ENCODE measurements around the gene AFAP1L2. TPM values are rescaled to one million over a fixed set of nuclear protein-coding genes. Genes with fewer than 3 reads are reported as not detected.
A peak's percentile ranks its signal among the peaks of the same experiment; 100 is the strongest.
"Not testable (repeated sequence)": the region's sequence is repeated elsewhere in the genome, so short reads cannot be mapped to it uniquely, and the experiment has no call there.

The AFAP1L2 gene
- total RNA-seq, 1 donor from 2014 or later: 24.0 TPM

DNA sequence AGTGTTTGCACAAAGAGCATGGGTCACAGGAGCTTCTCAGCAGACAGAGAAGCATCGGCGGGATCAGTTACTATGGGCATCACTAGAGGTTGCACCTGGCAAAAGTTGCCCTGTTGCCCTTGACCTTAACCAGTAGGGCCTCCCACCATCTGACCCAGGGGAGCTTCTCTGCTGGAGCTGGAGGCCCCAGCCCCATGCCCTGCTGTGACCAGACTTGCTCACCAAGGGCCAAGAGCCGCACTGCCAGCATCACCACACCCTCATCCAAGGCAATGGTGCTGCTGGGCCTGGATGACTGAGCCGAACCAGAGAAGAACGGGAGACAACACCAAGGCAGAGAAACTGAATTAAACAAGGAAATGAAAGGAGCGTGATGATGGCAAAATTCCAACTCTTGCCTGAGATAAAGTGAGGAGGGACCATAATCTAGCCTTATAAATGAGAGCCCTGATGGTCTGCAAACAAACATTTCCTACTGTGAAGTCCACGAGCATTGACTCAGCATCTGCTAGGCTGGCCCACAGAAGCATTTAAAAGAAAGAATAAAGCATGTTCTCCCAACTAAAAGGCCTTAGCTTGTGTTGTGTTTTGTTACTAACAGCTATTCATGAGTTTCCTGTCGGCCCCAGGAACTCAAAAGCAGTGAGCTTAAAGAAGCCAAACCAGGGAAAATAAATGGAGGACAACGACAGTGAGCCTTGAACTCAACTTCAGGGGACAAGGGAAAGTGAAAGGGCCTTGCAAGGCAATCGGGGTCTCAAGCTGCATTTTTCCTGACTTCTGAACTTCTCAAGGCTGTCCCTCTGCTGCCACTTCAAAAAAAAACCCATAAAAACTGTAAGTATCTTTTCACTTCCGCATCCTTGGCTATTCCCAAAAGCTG, 60.4 kb downstream of the AFAP1L2 start:
- Histone ChIP-seq H3K36me3 (ENCODE audit: control insufficient read depth in 3 of 3, insufficient read depth in 3 of 3, low read length in 3 of 3) (no peaks in the 10 kb centered on the region), H3K9me3 (ENCODE audit: control insufficient read depth in 3 of 3, low read length in 3 of 3) (no peaks in the 10 kb centered on the region), H3K4me1 (ENCODE audit: control insufficient read depth in 3 of 3, insufficient read depth in 3 of 3, low read length in 3 of 3) (peaks cover 2 to 13% (median 7%) of the 10 kb centered on the region in 3 donors), H3K9ac (ENCODE audit: low read depth in 1 of 3, low read length in 3 of 3) (no peak overlapping the region), H3K4me3 (ENCODE audit: low read length in 3 of 3) (no peak overlapping the region), H3K27me3 (ENCODE audit: control insufficient read depth in 3 of 3, insufficient read depth in 3 of 3, low read length in 3 of 3) (no peaks in the 10 kb centered on the region), H3K27ac (ENCODE audit: low read depth, low read length) (peak overlapping the region; percentile 54)

DNA sequence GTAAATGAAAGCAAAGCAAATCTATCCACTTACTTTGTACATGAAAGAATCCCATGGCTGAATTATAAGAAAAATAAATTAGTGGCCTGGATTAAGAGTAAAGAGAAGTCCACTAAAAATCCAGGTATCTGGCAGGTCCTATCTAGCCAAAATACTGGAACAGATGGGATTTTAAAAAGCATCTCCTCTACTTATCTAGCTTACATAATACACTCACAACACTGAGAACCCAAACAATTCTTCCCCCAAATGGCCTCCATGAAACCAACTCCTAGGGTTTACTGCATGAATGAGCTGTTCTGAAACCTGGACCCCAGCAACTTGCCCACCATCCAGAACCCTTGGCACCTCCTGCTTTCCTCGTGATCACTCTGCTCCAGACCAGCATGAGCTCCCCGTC, 61.3 kb downstream of the AFAP1L2 start:
- no peaks in the 10 kb centered on the region for H3K36me3 ChIP-seq (ENCODE audit: control insufficient read depth in 3 of 3, insufficient read depth in 3 of 3, low read length in 3 of 3)
- H3K4me1 ChIP-seq (ENCODE audit: control insufficient read depth in 3 of 3, insufficient read depth in 3 of 3, low read length in 3 of 3): peaks cover 2 to 13% (median 7%) of the 10 kb centered on the region in 3 donors
- no peaks in the 10 kb centered on the region for H3K27me3 ChIP-seq (ENCODE audit: control insufficient read depth in 3 of 3, insufficient read depth in 3 of 3, low read length in 3 of 3)
- no peak overlapping the region for H3K4me3 ChIP-seq (ENCODE audit: low read length in 3 of 3)
- H3K9ac ChIP-seq (ENCODE audit: low read depth in 1 of 3, low read length in 3 of 3): no peak overlapping the region
- no peaks in the 10 kb centered on the region for H3K9me3 ChIP-seq (ENCODE audit: control insufficient read depth in 3 of 3, low read length in 3 of 3)
- no peak overlapping the region for H3K27ac ChIP-seq (ENCODE audit: low read depth, low read length)

DNA sequence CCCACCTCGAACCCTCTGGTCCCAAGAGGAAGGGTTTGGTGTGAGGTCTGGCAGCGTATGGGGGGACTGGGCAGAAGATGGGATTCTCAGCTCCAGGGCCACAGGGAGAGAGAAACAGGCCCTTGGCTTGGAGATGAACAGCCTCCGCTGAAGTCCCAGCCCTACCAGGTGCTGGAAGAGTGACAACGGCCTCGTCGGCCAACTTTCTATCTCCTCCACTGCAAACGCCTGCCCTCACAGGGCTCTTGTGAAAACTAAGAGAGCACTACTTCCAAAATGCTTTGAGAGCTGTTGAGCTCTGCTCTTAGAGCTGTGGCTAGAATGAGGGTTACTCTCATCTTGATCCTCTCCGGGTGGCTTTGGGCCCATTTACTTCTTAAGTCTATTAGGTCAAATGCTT, 63.5 kb downstream of the AFAP1L2 start:
- Histone ChIP-seq H3K27ac (ENCODE audit: low read depth, low read length) (no peak overlapping the region), H3K36me3 (ENCODE audit: control insufficient read depth in 3 of 3, insufficient read depth in 3 of 3, low read length in 3 of 3) (no peaks in the 10 kb centered on the region), H3K4me1 (ENCODE audit: control insufficient read depth in 3 of 3, insufficient read depth in 3 of 3, low read length in 3 of 3) (peaks cover 2 to 19% (median 17%) of the 10 kb centered on the region in 3 donors)

GRCh38 chr10:114337510-114338462, 66.5 kb downstream of the AFAP1L2 start:
- H3K9me3 ChIP-seq (ENCODE audit: control insufficient read depth in 3 of 3, low read length in 3 of 3): no peaks in the 10 kb centered on the region
- H3K4me1 ChIP-seq (ENCODE audit: control insufficient read depth in 3 of 3, insufficient read depth in 3 of 3, low read length in 3 of 3): peaks cover 6 to 26% (median 15%) of the 10 kb centered on the region in 3 donors
- H3K27ac ChIP-seq (ENCODE audit: low read depth, low read length): no peak overlapping the region
- H3K27me3 ChIP-seq (ENCODE audit: control insufficient read depth in 3 of 3, insufficient read depth in 3 of 3, low read length in 3 of 3): no peaks in the 10 kb centered on the region
- H3K36me3 ChIP-seq (ENCODE audit: control insufficient read depth in 3 of 3, insufficient read depth in 3 of 3, low read length in 3 of 3): no peaks in the 10 kb centered on the region
- no peak overlapping the region for H3K4me3 ChIP-seq (ENCODE audit: low read length in 3 of 3)
- no peak overlapping the region for H3K9ac ChIP-seq (ENCODE audit: low read depth in 1 of 3, low read length in 3 of 3)

More for the DNA sequence above, 63.5 kb downstream of the AFAP1L2 start:
- no peaks in the 10 kb centered on the region for H3K9me3 ChIP-seq (ENCODE audit: control insufficient read depth in 3 of 3, low read length in 3 of 3)
- H3K27me3 ChIP-seq (ENCODE audit: control insufficient read depth in 3 of 3, insufficient read depth in 3 of 3, low read length in 3 of 3): no peaks in the 10 kb centered on the region
- no peak overlapping the region for H3K4me3 ChIP-seq (ENCODE audit: low read length in 3 of 3)
- no peak overlapping the region for H3K9ac ChIP-seq (ENCODE audit: low read depth in 1 of 3, low read length in 3 of 3)

GRCh38 chr10:114336823-114337509, 67.3 kb downstream of the AFAP1L2 start:
- Histone ChIP-seq H3K27ac (ENCODE audit: low read depth, low read length) (no peak overlapping the region), H3K4me1 (ENCODE audit: control insufficient read depth in 3 of 3, insufficient read depth in 3 of 3, low read length in 3 of 3) (peaks cover 10 to 26% (median 21%) of the 10 kb centered on the region in 3 donors), H3K4me3 (ENCODE audit: low read length in 3 of 3) (no peak overlapping the region), H3K9ac (ENCODE audit: low read depth in 1 of 3, low read length in 3 of 3) (no peak overlapping the region), H3K9me3 (ENCODE audit: control insufficient read depth in 3 of 3, low read length in 3 of 3) (no peaks in the 10 kb centered on the region), H3K27me3 (ENCODE audit: control insufficient read depth in 3 of 3, insufficient read depth in 3 of 3, low read length in 3 of 3) (no peaks in the 10 kb centered on the region), H3K36me3 (ENCODE audit: control insufficient read depth in 3 of 3, insufficient read depth in 3 of 3, low read length in 3 of 3) (no peaks in the 10 kb centered on the region)

- Histone ChIP-seq H3K9me3 (ENCODE audit: control insufficient read depth in 3 of 3, low read length in 3 of 3) (no peaks in the 10 kb centered on the region), H3K4me1 (ENCODE audit: control insufficient read depth in 3 of 3, insufficient read depth in 3 of 3, low read length in 3 of 3) (peaks cover 8 to 26% (median 26%) of the 10 kb centered on the region in 3 donors), H3K4me3 (ENCODE audit: low read length in 3 of 3) (no peak overlapping the region), H3K27me3 (ENCODE audit: control insufficient read depth in 3 of 3, insufficient read depth in 3 of 3, low read length in 3 of 3) (no peaks in the 10 kb centered on the region), H3K9ac (ENCODE audit: low read depth in 1 of 3, low read length in 3 of 3) (no peak overlapping the region), H3K36me3 (ENCODE audit: control insufficient read depth in 3 of 3, insufficient read depth in 3 of 3, low read length in 3 of 3) (peaks cover 0 to 2% (median 0%) of the 10 kb centered on the region in 3 donors), H3K27ac (ENCODE audit: low read depth, low read length) (no peak overlapping the region)
These were observed 68.7 kb downstream of the AFAP1L2 start for GRCh38 chr10:114335614-114336013.

DNA sequence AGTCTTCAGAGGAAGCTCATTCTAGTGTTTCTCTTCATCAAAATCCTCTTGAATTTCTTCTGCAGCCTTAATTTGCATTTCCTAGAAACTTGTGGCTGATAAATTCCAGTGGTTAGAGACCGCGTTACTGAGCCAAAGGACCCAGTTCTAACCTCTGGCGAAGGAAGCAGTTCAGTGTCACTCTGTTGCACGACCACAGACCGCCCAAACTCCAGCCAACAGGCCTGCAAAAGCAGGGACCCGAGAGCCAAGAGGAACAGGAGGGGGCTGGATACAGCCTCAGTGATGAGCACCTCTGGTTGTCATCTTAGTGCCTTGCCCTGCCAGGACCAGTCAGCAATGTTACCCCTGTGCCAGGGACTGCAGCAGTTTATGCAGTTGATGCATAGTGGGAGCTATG, 70.0 kb downstream of the AFAP1L2 start:
- Histone ChIP-seq H3K4me1 (ENCODE audit: control insufficient read depth in 3 of 3, insufficient read depth in 3 of 3, low read length in 3 of 3) (peaks cover 8 to 34% (median 26%) of the 10 kb centered on the region in 3 donors), H3K9me3 (ENCODE audit: control insufficient read depth in 3 of 3, low read length in 3 of 3) (no peaks in the 10 kb centered on the region), H3K9ac (ENCODE audit: low read depth in 1 of 3, low read length in 3 of 3) (no peak overlapping the region), H3K27ac (ENCODE audit: low read depth, low read length) (no peak overlapping the region), H3K27me3 (ENCODE audit: control insufficient read depth in 3 of 3, insufficient read depth in 3 of 3, low read length in 3 of 3) (no peaks in the 10 kb centered on the region), H3K4me3 (ENCODE audit: low read length in 3 of 3) (no peak overlapping the region), H3K36me3 (ENCODE audit: control insufficient read depth in 3 of 3, insufficient read depth in 3 of 3, low read length in 3 of 3) (peaks cover 0 to 2% (median 0%) of the 10 kb centered on the region in 3 donors)

- Histone ChIP-seq H3K4me1 (ENCODE audit: control insufficient read depth in 3 of 3, insufficient read depth in 3 of 3, low read length in 3 of 3) (peaks cover 17 to 42% (median 35%) of the 10 kb centered on the region in 3 donors), H3K9ac (ENCODE audit: low read depth in 1 of 3, low read length in 3 of 3) (peak overlapping the region in 1 of 3 donors; percentile 14)
- H3K27ac ChIP-seq (ENCODE audit: low read depth, low read length); H3K27me3 ChIP-seq (ENCODE audit: control insufficient read depth in 3 of 3, insufficient read depth in 3 of 3, low read length in 3 of 3); H3K4me3 ChIP-seq (ENCODE audit: low read length in 3 of 3); H3K9me3 ChIP-seq (ENCODE audit: control insufficient read depth in 3 of 3, low read length in 3 of 3); H3K36me3 ChIP-seq (ENCODE audit: control insufficient read depth in 3 of 3, insufficient read depth in 3 of 3, low read length in 3 of 3): not testable (repeated sequence)
These were observed 70.9 kb downstream of the AFAP1L2 start for GRCh38 chr10:114333441-114333840.

DNA sequence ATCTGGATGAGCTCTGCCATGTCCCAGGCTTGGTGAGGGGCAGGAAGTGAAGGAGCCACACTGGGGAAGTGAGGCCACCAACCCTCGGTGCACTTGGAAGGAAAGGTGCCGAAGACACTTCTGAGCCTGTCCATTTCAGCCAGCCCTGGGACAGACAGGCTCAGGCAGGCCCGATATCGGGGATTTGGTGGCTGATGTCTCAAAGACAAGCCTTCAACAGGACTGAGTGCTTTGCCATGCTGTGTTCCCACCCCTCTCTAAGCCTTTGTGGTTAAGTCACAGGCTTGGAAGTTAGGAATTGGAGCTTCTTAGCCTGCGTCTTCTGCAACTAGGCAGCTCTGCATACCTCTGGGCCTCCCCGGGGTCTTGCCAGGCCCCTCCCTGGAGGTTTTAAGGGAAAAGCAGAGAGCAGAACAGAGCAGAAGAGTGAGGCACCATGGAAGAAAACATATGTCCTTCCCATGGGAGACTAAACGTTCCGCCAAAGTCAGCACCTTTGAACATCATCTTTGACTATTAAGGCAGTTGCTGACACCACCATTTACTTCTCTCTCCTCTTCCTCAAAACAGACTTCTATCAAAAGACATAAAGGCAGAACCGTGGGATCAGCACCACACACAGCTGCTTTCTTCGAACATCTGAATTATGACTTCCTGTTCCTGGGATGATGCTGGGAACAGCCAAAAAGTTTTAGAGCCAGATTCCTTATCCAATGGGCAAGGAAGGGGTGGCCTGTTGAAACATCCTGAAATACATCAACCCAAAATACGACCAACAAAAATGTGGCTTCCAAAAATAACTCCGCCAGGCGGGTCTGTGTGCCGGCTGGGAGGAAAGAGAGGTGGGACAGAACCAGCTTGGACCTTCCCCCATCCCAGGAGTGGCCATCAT, 71.8 kb downstream of the AFAP1L2 start:
- Histone ChIP-seq H3K9me3 (ENCODE audit: control insufficient read depth in 3 of 3, low read length in 3 of 3) (no peaks in the 10 kb centered on the region), H3K4me1 (ENCODE audit: control insufficient read depth in 3 of 3, insufficient read depth in 3 of 3, low read length in 3 of 3) (peaks cover 22 to 49% (median 39%) of the 10 kb centered on the region in 3 donors), H3K9ac (ENCODE audit: low read depth in 1 of 3, low read length in 3 of 3) (no peak overlapping the region), H3K27me3 (ENCODE audit: control insufficient read depth in 3 of 3, insufficient read depth in 3 of 3, low read length in 3 of 3) (no peaks in the 10 kb centered on the region), H3K27ac (ENCODE audit: low read depth, low read length) (peak overlapping the region; percentile 44), H3K36me3 (ENCODE audit: control insufficient read depth in 3 of 3, insufficient read depth in 3 of 3, low read length in 3 of 3) (peaks cover 0 to 2% (median 0%) of the 10 kb centered on the region in 3 donors), H3K4me3 (ENCODE audit: low read length in 3 of 3) (no peak overlapping the region)

All from skeletal muscle tissue (tissue), 4 donors.